Gastrocnemius medialis (tissue), 4 donors: Measurements from ENCODE around the gene PPP2R2C. TPM values are rescaled to one million over a fixed set of nuclear protein-coding genes. Genes with fewer than 3 reads are reported as not detected.

Experiments used
- ATAC-seq, 2 donors: fragments of 150-250 bp; one replicate each; pipeline ENCODE4 v1.9.1; 2016
- DNase-seq, 2 donors: peaks; one replicate each; pipeline ENCODE4 v3.0.0-alpha.2; 2019
- H3K27ac ChIP-seq, 4 donors: fragments of 200-600 bp; sonication (generic); 1 replicate in 1 of 4; 2 replicates in 3 of 4; pipeline ENCODE4 v1.5.1; 2016 to 2018; ENCODE audit warnings: mild to moderate bottlenecking in 2 of 4, moderate library complexity in 1 of 4
- H3K27me3 ChIP-seq, 3 donors: fragments of 200-600 bp; sonication (generic) in 2 of 3; 1 replicate in 1 of 3; 2 replicates in 2 of 3; pipeline versions ENCODE4 v1.5.1 to v1.6.0; 2016 to 2019; ENCODE audit warnings: mild to moderate bottlenecking in 1 of 3, moderate library complexity in 1 of 3
- H3K36me3 ChIP-seq, 2 donors: fragments of 200-600 bp; sonication (generic) in 1 of 2; one replicate each; pipeline ENCODE4 v1.5.1; 2017 to 2018
- H3K4me1 ChIP-seq, 2 donors: fragments of 200-600 bp; sonication (generic) in 1 of 2; one replicate each; pipeline ENCODE4 v1.5.1; 2016 to 2017; ENCODE audit warnings: mild to moderate bottlenecking in 2 of 2
- H3K4me3 ChIP-seq, 4 donors: fragments of 200-600 bp; sonication (generic) in 3 of 4; 1 replicate in 1 of 4; 2 replicates in 3 of 4; pipeline ENCODE4 v1.5.1; 2016 to 2019; ENCODE audit warnings: mild to moderate bottlenecking in 2 of 4
- H3K9me3 ChIP-seq, 3 donors: fragments of 200-600 bp; sonication (generic) in 2 of 3; 1 replicate in 1 of 3; 2 replicates in 2 of 3; pipeline ENCODE4 v1.5.1; 2016 to 2019
- POLR2A ChIP-seq, 2 donors: fragments of 450-650 bp; IDR thresholded peaks; one replicate each; pipeline ENCODE4 v1.6.1; 2017; ENCODE audit warnings: antibody characterized with exemption in 2 of 2, mild to moderate bottlenecking in 2 of 2, moderate library complexity in 2 of 2
- in situ Hi-C, 4 donors: fragments of 200-750 bp; cut with MboI; loops; one replicate each; pipeline versions ENCODE4 v1.15.0 to v1.8.0; 2017; ENCODE audit warnings: low sequenced_read_pairs in 4 of 4
- intact Hi-C: fragments of 100-400 bp; cut with DNase I; formaldehyde crosslinking; loops from one replicate; pipeline ENCODE4 v1.15.1; 2023; ENCODE audit warnings: low total_unique reads
- total RNA-seq, 4 donors: library from RNA; depleted of rRNA; stranded (reverse); fragments of >200 nt; gene quantifications; one replicate each; pipeline versions ENCODE4 v1.1.0 to v1.2.3, GENCODE V29; 2016
- TF ChIP-seq, protein P1 (sequence below), 5 experiments: fragments of 450-650 bp in 3 of 5; fragments of 200-600 bp in 2 of 5; sonication (generic) in 2 of 5; IDR thresholded peaks in 4 of 5; conservative IDR thresholded peaks in 1 of 5; 1 replicate in 4 of 5; 2 replicates in 1 of 5; pipeline ENCODE4 v1.5.1; 2016 to 2019; ENCODE audit warnings: antibody characterized with exemption in 5 of 5, mild to moderate bottlenecking in 3 of 5, moderate library complexity in 3 of 5

The PPP2R2C gene
- total RNA-seq, 4 donors from 2014 or later, result 0.44 to 2.7 (median 0.62) TPM

DNA sequence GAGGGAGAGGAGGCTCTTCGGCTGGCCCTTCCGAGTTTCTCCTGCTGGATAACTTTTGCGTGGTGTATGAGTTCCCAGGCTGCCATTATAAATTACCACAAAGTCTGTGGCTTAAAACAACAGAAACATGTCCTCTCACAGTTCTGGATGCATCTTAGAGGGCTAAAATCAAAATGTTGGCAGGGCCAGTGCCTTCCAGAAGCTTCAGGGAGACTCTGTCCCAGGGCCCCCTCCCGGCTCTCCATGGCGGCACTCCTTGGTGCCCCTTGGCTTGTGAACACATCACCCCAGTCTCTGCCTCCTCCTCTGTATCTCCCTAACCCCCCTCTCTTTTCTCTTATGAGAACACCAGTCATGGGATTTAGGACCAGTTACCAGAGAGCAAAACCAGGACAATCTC is 23.3 kb upstream of the PPP2R2C start:
- H3K9me3 ChIP-seq, result no peaks in the 10 kb centered on the region
- DNase-seq, result no peak
- no peak for TF ChIP-seq POLR2A (IDR thresholded peaks at IDR 0.05)
- TF ChIP-seq, protein P1, sequence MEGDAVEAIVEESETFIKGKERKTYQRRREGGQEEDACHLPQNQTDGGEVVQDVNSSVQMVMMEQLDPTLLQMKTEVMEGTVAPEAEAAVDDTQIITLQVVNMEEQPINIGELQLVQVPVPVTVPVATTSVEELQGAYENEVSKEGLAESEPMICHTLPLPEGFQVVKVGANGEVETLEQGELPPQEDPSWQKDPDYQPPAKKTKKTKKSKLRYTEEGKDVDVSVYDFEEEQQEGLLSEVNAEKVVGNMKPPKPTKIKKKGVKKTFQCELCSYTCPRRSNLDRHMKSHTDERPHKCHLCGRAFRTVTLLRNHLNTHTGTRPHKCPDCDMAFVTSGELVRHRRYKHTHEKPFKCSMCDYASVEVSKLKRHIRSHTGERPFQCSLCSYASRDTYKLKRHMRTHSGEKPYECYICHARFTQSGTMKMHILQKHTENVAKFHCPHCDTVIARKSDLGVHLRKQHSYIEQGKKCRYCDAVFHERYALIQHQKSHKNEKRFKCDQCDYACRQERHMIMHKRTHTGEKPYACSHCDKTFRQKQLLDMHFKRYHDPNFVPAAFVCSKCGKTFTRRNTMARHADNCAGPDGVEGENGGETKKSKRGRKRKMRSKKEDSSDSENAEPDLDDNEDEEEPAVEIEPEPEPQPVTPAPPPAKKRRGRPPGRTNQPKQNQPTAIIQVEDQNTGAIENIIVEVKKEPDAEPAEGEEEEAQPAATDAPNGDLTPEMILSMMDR (IDR thresholded peaks at IDR 0.05 in 4 of 5, conservative IDR thresholded peaks at IDR 0.05 in 1 of 5), result no peak
- no peak overlapping the region for H3K27ac ChIP-seq
- H3K36me3 ChIP-seq, result no peaks in the 10 kb centered on the region
- no peak overlapping the region for H3K4me3 ChIP-seq
- no peak for ATAC-seq
- intact Hi-C loops (no loop called here), in situ Hi-C loops (no loop called here)
- no peaks in the 10 kb centered on the region for H3K4me1 ChIP-seq
- H3K27me3 ChIP-seq, result peaks cover 6 to 17% (median 12%) of the 10 kb centered on the region in 3 donors

DNA sequence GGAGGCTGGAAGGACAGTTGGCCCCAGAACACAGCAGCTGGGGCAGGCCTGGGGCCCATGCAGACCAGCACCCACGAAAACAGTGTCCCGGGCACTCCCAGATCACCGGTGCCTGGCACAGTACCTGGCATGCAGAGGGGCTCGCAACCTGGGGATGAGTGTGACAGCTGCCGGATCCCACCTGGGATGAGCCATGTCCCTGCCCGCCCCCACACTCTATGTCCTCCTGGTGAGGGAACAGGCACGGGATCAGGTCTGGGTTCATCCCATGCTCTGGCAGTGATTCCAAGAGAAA is 22.8 kb upstream of the PPP2R2C start:
- no peak for ATAC-seq
- peaks cover 6 to 17% (median 12%) of the 10 kb centered on the region in 3 donors for H3K27me3 ChIP-seq
- no peak overlapping the region for H3K4me3 ChIP-seq
- H3K36me3 ChIP-seq, result no peaks in the 10 kb centered on the region
- no peaks in the 10 kb centered on the region for H3K9me3 ChIP-seq
- no peak for DNase-seq
- TF ChIP-seq POLR2A (IDR thresholded peaks at IDR 0.05), result no peak
- TF ChIP-seq, protein P1 (IDR thresholded peaks at IDR 0.05 in 4 of 5, conservative IDR thresholded peaks at IDR 0.05 in 1 of 5), result no peak
- no peaks in the 10 kb centered on the region for H3K4me1 ChIP-seq
- no peak overlapping the region for H3K27ac ChIP-seq
- in situ Hi-C loops (no loop called here), intact Hi-C loops (no loop called here)

DNA sequence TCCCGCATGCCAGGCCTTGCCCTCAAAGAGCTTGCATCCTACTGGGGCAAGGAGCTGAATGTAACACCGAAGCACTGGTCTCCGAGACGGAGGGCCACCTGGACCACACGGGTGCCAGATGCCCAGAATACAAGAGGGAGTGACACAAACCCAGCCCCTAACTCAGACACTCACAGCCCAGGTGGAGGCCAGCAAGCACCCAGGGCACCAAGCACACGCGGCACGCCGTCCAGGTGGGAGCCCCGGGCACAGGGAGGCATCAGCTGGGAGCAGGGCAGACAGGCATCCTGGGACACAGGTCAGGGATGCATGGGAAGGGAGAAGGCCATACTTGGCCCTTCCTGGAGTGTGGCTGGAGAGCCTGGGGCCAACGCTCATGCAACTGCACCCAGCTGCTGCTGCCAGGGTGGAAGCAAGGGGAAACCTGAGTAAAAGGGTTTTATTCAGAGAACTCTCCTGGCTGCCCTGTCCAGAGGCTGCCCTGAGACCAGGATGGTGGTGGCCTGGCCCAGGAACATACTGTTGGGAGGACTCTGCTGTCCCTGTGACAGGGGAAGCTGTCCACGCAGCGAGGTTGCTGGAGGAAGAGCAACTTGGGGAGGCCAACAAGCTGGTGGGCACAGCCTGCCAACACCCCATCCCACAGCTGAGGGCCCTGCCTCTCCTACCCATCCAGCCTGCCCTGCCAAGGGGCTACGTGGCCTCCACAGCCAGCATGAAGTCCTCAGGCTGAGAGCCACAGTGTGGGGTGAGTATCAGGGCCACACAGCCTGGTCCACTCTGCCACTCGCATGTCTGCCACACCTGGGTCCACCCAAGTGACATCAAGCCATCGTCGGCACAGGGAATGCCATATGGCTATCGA is 22.2 kb upstream of the PPP2R2C start:
- intact Hi-C loops, result no loop called here
- DNase-seq (no peak), ATAC-seq (no peak)
- in situ Hi-C loops, result no loop called here
- H3K27me3 ChIP-seq, result peaks cover 6 to 17% (median 12%) of the 10 kb centered on the region in 3 donors
- no peak overlapping the region for H3K27ac ChIP-seq
- no peaks in the 10 kb centered on the region for H3K4me1 ChIP-seq
- no peaks in the 10 kb centered on the region for H3K36me3 ChIP-seq
- TF ChIP-seq POLR2A (IDR thresholded peaks at IDR 0.05), result no peak
- TF ChIP-seq, protein P1 (IDR thresholded peaks at IDR 0.05 in 4 of 5, conservative IDR thresholded peaks at IDR 0.05 in 1 of 5), result no peak
- H3K4me3 ChIP-seq, result no peak overlapping the region
- H3K9me3 ChIP-seq, result no peaks in the 10 kb centered on the region

DNA sequence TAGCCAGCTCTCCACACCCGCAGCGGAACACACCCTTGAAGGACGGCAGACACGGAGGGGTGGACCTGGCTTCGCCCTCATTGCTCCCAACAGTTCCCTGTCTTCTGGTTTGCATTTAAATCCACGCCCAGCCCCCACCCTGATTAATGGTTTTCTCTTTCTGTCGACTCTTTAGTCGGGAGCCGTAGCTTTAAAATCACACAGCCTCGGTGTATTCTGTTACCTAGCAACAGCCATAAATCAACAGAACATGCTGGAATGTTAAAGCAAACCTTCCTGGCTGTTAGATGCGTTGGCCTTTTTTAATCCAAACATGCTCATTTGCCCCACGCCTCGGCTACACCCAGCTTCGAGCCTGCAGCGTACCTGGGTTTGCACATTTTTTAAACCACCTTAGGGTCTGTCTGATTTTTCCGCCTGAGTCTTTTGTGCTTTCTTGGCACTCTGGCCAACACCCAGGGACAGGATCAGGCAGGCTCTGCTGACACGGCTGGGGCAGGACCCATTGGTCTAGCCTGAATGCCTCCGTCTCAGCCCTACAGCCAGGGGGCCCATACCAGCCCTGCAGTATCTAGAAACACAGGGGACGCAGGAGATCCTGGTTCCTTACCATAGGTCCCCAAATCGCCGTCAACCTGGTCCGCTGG is 21.4 kb upstream of the PPP2R2C start:
- in situ Hi-C loops (no loop called here), intact Hi-C loops (no loop called here)
- no peak for TF ChIP-seq POLR2A (IDR thresholded peaks at IDR 0.05)
- TF ChIP-seq, protein P1 (IDR thresholded peaks at IDR 0.05 in 4 of 5, conservative IDR thresholded peaks at IDR 0.05 in 1 of 5), result no peak
- Histone ChIP-seq H3K27me3 (peaks cover 6 to 17% (median 16%) of the 10 kb centered on the region in 3 donors), H3K36me3 (no peaks in the 10 kb centered on the region), H3K9me3 (no peaks in the 10 kb centered on the region), H3K4me3 (no peak overlapping the region), H3K27ac (no peak overlapping the region), H3K4me1 (no peaks in the 10 kb centered on the region)
- DNase-seq (no peak), ATAC-seq (no peak)
